Panc1 (cell line): Measurements from ENCODE around the gene CHMP6. TPM values are rescaled to one million over a fixed set of nuclear protein-coding genes. Genes with fewer than 3 reads are reported as not detected.

Source experiments
- ATAC-seq: fragments of 200-7000 bp; cut with Tn5 transposase; 2 replicates; pipeline ENCODE4 v1.9.1; 2020; ENCODE audit warnings: mild to moderate bottlenecking, moderate library complexity
- BruUV-seq: library from RNA; stranded (reverse); fragments of 400-500 nt; replicated peaks from 2 replicates; lab custom pipeline; 2021; lab: Mats Ljungman, UMichigan
- CTCF ChIA-PET: fragments of 300-600 bp; sonication (Branson Sonifier 250); formaldehyde crosslinking; loops from one replicate; lab custom pipeline; 2022; ENCODE audit warnings: antibody characterized with exemption; lab: Charles Lee
- POLR2A ChIA-PET: fragments of 300-600 bp; sonication (Branson Sonifier 250); formaldehyde crosslinking; loops from one replicate; lab custom pipeline; 2022; ENCODE audit warnings: antibody characterized with exemption; lab: Charles Lee
- DNase-seq: peaks from one replicate; pipeline ENCODE4 v3.0.0-alpha.2; 2010; ENCODE audit warnings: low read depth, low spot score
- H3K27ac ChIP-seq: 2 replicates; pipeline ENCODE4 v1.5.1; 2011; ENCODE audit warnings: mild to moderate bottlenecking, low read length, inconsistent platforms
- H3K27me3 ChIP-seq: fragments of 200-500 bp; sonication (Bioruptor generic); 2 replicates; pipeline ENCODE4 v1.6.0; 2014; ENCODE audit warnings: low read length, inconsistent platforms; ENCODE audit not compliant: control insufficient read depth, insufficient read depth
- H3K36me3 ChIP-seq: fragments of 200-500 bp; sonication (Bioruptor generic); 2 replicates; pipeline ENCODE4 v1.5.1; 2014; ENCODE audit warnings: inconsistent platforms, mild to moderate bottlenecking, low read length, moderate library complexity; ENCODE audit not compliant: control insufficient read depth, insufficient read depth
- H3K4me1 ChIP-seq: 2 replicates; pipeline ENCODE4 v1.5.1; 2011; ENCODE audit warnings: inconsistent platforms, mild to moderate bottlenecking, low read length, moderate library complexity; ENCODE audit not compliant: control insufficient read depth, insufficient read depth
- H3K4me3 ChIP-seq, 2 experiments: 2 replicates each; pipeline ENCODE4 v1.5.1; 2011 to 2012; ENCODE audit warnings: low read depth in 2 of 2, low read length in 2 of 2, mild to moderate bottlenecking in 2 of 2, inconsistent platforms in 1 of 2, moderate library complexity in 1 of 2
- H3K9me3 ChIP-seq: fragments of 200-500 bp; sonication (Bioruptor generic); 2 replicates; pipeline ENCODE4 v1.5.1; 2014; ENCODE audit warnings: low read depth, mild to moderate bottlenecking, inconsistent platforms, low read length, moderate library complexity; ENCODE audit not compliant: control insufficient read depth, insufficient read depth
- POLR2AphosphoS5 ChIP-seq: IDR thresholded peaks from 2 replicates; pipeline ENCODE4 v1.6.1; 2012; ENCODE audit warnings: mild to moderate bottlenecking, low read depth, low read length, moderate library complexity
- SIN3A ChIP-seq: IDR thresholded peaks from 2 replicates; pipeline ENCODE4 v1.6.1; 2012; ENCODE audit warnings: low read depth, mild to moderate bottlenecking, low read length, moderate library complexity, borderline replicate concordance; ENCODE audit not compliant: insufficient read depth
- TCF7L2 ChIP-seq: IDR thresholded peaks from 2 replicates; pipeline ENCODE4 v1.6.1; 2011; ENCODE audit warnings: mild to moderate bottlenecking, low read depth, low read length, inconsistent platforms
- in situ Hi-C: cut with HindIII; loops from 2 replicates; pipeline ENCODE4 v1.10.0; 2016; ENCODE audit warnings: low sequenced_read_pairs, low pct_unique_long_range_greater_than_20kb
- intact Hi-C: fragments of 100-400 bp; cut with micrococcal nuclease; formaldehyde crosslinking; loops from one replicate; pipeline ENCODE4 v1.10.0; 2022; ENCODE audit not compliant: unreplicated experiment
- total RNA-seq: library from RNA; stranded (reverse); gene quantifications from one replicate; pipeline ENCODE4 v1.2.1, GENCODE V29; 2021; ENCODE audit not compliant: unreplicated experiment
- TF ChIP-seq, protein P1 (sequence below), 2 experiments: IDR thresholded peaks; 2 replicates each; pipeline ENCODE4 v1.6.1; 2011 to 2012; ENCODE audit warnings: low read depth in 2 of 2, control low read depth in 1 of 2, low read length in 1 of 2, mild to moderate bottlenecking in 1 of 2, moderate library complexity in 1 of 2; ENCODE audit not compliant: insufficient read depth in 1 of 2
- TF ChIP-seq, protein P2 (sequence below): fragments of 450-650 bp; IDR thresholded peaks from 2 replicates; pipeline ENCODE4 v1.5.1; 2017; ENCODE audit warnings: mild to moderate bottlenecking

CHMP6 gene
- total RNA-seq, 1 experiment from 2014 or later = 43.7 TPM

DNA sequence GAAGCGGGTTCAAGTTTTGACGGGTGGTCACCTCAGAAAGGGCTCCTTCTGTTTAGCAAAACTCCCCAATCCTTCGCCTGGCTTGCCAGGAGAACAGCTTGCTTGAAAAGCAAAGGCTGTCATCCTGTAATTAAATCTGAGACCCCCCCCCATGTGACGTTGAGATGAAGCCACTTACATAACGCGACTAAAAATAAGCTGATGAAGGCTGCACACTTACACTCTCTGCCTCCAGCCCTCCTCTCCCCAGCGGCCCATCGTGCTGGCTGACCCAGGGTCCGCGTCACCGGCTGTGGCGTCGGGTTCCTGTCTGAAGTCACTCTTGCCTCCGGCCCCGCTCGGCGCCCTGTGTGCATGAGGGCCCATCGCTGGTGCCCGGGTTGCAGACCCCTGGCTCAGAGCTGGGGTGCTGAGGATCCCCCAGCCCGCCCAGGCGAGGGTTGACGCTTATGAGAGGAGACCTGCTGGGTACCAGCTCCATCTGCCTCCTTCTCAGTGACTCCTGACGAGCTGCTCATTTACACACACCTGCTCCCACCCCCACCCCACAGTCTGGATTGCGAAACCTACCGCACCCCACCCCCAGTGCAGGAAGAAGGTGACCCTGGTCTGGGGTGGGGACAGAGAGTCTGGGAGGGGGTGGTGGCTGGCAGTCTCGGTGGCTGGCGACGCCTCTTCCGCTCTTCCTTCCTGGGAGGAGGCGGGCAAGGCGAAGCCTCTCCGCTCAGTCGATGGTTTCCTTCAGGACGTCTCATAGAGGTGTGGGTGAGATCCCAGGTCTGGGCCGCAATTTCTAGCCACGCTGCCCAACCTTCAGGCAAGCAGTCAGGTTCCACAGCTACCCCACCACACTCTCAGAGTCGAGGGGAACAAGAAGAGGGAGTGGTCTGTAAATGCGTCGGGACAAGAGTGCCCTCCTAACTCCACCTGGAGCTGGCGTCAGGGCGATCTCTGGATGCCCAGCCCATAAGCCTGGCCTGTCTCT, 40.2 kb downstream of the CHMP6 start:
- POLR2A ChIA-PET = no interaction called here
- TF ChIP-seq, protein P1, sequence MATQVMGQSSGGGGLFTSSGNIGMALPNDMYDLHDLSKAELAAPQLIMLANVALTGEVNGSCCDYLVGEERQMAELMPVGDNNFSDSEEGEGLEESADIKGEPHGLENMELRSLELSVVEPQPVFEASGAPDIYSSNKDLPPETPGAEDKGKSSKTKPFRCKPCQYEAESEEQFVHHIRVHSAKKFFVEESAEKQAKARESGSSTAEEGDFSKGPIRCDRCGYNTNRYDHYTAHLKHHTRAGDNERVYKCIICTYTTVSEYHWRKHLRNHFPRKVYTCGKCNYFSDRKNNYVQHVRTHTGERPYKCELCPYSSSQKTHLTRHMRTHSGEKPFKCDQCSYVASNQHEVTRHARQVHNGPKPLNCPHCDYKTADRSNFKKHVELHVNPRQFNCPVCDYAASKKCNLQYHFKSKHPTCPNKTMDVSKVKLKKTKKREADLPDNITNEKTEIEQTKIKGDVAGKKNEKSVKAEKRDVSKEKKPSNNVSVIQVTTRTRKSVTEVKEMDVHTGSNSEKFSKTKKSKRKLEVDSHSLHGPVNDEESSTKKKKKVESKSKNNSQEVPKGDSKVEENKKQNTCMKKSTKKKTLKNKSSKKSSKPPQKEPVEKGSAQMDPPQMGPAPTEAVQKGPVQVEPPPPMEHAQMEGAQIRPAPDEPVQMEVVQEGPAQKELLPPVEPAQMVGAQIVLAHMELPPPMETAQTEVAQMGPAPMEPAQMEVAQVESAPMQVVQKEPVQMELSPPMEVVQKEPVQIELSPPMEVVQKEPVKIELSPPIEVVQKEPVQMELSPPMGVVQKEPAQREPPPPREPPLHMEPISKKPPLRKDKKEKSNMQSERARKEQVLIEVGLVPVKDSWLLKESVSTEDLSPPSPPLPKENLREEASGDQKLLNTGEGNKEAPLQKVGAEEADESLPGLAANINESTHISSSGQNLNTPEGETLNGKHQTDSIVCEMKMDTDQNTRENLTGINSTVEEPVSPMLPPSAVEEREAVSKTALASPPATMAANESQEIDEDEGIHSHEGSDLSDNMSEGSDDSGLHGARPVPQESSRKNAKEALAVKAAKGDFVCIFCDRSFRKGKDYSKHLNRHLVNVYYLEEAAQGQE (IDR thresholded peaks at IDR 0.05; ENCODE audit: insufficient read depth in 1 of 2, low read depth in 2 of 2, low read length in 1 of 2) = no peak
- TF ChIP-seq POLR2AphosphoS5 (no peak), SIN3A (no peak), TCF7L2 (no peak)
- TF ChIP-seq, protein P2, sequence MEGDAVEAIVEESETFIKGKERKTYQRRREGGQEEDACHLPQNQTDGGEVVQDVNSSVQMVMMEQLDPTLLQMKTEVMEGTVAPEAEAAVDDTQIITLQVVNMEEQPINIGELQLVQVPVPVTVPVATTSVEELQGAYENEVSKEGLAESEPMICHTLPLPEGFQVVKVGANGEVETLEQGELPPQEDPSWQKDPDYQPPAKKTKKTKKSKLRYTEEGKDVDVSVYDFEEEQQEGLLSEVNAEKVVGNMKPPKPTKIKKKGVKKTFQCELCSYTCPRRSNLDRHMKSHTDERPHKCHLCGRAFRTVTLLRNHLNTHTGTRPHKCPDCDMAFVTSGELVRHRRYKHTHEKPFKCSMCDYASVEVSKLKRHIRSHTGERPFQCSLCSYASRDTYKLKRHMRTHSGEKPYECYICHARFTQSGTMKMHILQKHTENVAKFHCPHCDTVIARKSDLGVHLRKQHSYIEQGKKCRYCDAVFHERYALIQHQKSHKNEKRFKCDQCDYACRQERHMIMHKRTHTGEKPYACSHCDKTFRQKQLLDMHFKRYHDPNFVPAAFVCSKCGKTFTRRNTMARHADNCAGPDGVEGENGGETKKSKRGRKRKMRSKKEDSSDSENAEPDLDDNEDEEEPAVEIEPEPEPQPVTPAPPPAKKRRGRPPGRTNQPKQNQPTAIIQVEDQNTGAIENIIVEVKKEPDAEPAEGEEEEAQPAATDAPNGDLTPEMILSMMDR = no peak
- Histone ChIP-seq H3K4me3 (no peak overlapping the region), H3K36me3 (peaks cover 7% of the 10 kb centered on the region; the same call in 1 of the 2 replicates), H3K27me3 (no peaks in the 10 kb centered on the region), H3K9me3 (no peaks in the 10 kb centered on the region), H3K27ac (no peak overlapping the region), H3K4me1 (peaks cover 4% of the 10 kb centered on the region; the same call in 1 of the 2 replicates)
- in situ Hi-C loops (no loop called here), intact Hi-C loops (no loop called here)
- no TSS peak for BruUV-seq
- CTCF ChIA-PET = no interaction called here
- no peak for DNase-seq
- ATAC-seq = no peak

DNA sequence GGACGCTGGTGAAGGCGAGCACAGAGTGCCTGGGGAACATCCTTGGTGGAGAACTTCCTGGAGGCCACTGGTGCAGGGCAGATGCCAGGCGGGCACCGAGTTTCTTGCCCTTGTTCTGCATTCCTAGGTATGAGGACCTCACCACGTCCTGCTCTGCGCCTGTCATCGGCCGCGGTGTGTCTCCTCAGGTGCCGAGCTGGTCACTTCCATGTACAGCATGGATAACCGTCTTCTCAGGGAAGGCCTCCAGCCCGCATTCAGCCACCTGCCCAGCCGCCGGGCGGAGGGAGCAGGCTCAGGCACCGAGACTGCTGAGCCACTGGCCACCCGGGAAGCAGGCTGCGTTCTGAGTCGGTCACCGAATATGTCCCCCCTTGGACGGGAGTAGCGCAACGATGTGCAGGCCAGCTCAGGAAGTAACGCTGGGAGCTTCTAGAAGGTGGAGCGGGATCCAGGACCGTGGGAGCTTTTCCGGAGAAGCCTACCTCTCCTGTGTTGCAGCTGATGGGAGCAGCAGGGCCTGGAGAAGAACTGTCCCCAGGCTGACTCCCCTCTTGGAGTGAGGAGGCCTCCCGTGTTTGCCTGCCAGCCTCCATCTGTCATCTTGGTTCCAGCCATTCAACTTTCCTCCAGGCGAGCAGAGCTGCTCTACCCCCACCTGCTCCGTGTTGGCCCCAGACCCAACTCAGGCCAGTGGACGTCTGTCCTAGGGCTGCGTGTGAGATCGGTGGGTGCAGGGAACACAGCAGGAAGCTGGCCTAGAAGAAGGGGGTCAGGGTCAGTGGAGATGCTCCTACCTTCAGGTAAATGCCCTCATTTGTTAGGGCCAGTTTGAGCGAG, 41.2 kb downstream of the CHMP6 start:
- CTCF ChIA-PET = no interaction called here
- H3K9me3 ChIP-seq = no peaks in the 10 kb centered on the region
- no peaks in the 10 kb centered on the region for H3K27me3 ChIP-seq
- no peak overlapping the region for H3K27ac ChIP-seq
- intact Hi-C loops (no loop called here), in situ Hi-C loops (no loop called here)
- BruUV-seq = TSS peak; percentile 35
- peaks cover 7% of the 10 kb centered on the region; the same call in 1 of the 2 replicates for H3K36me3 ChIP-seq
- H3K4me3 ChIP-seq = peak overlapping the region in 1 of 2 experiments; percentile 87; a peak in 2 of 4 replicates
- TF ChIP-seq, protein P2 = no peak
- TF ChIP-seq, protein P1 (IDR thresholded peaks at IDR 0.05; ENCODE audit: insufficient read depth in 1 of 2, low read depth in 2 of 2, low read length in 1 of 2) = no peak
- TF ChIP-seq SIN3A = no peak
- TF ChIP-seq TCF7L2 = no peak
- TF ChIP-seq POLR2AphosphoS5 = no peak
- peaks cover 12% of the 10 kb centered on the region for H3K4me1 ChIP-seq
- ATAC-seq (no peak), DNase-seq (no peak)
- POLR2A ChIA-PET = no interaction called here
